Measurements from ENCODE around the gene RBM19.

The RBM19 gene

DNA sequence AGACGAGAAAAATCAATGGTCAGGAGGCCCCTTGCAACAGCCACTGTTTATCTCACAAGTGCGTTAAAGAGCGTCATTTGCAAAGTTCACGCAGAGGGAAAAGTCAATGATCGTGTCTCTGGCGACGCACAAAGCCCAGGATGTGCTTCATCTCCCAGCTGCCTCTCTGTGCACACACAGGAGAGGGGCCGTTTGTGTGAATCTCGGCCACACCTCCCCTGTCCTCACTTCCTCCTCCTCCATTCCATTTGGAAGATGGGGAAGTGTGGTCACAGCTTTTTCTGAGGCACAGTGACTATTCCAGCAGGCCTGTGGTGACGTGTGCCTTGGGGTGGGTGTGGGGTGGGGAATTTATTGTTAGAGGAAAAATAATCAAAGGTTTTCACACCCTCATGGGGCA, 90.4 kb downstream of the RBM19 start:
- peak; percentile 58 for DNase-seq

DNA sequence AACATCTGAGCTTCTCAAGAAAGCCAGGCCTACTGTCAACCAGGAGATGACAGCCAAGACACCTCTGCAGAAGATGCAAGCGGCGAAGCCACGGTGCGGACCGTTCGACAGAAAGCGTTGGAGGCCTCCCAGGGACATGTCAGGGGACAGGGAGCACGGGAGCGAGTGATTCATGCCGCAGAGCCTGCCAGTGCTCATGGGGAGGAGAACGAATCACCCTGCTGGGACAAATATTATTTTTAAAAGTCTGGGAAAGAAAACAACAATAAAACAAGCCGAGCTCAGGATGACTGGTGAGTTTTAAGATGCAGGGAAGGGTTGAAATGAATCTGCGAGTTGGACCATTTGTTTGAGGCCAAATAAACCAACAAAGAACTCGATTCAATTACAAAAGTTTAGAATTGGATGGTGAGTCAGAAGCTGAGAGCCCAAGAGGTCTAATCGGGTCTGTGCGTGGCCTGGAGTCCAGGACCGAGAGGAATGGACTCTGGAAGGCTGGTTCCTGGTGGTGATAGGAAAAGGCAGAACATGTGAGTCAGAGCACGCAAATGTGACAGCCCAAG, 91.0 kb downstream of the RBM19 start:
- DNase-seq: no peak

DNA sequence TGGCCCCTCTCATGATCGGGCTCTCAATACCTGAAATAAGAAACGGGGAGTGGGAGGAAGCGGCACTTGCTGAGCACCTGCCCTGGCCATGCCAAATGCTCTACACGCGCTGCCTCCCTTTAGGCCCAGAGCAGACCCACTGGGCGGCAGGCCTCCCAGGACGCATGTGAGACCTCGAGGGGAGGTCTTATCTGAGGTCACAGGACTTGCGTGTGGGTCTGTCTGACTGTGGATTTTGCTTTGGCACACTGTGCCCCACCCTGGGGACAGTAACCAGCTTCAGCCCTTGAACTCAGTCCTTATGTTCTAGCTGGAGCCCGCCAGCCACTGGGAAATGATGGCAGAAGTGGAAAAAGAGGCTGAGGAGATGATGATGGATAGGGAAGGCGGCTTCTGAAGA, 91.8 kb downstream of the RBM19 start:
- DNase-seq: no peak

DNA sequence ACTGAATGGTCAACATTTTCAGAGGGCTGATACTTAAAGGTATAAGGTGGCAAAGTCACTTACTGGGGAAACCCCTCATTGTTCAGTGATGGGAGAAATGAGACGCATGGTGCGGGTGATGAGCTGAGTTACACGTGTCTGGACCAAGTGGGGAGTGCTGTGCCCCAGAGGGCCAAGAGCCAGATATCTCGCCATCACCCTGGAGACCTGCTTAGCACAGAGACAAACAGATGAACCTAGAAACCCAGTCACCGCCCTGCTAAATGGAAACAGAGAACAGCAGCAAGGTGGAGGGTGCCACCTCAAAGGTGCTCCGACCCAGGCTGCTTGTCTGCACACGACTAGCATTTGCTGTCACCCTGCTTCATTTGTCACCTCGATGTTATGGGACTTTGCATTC, 92.4 kb downstream of the RBM19 start:
- DNase-seq: no peak

DNA sequence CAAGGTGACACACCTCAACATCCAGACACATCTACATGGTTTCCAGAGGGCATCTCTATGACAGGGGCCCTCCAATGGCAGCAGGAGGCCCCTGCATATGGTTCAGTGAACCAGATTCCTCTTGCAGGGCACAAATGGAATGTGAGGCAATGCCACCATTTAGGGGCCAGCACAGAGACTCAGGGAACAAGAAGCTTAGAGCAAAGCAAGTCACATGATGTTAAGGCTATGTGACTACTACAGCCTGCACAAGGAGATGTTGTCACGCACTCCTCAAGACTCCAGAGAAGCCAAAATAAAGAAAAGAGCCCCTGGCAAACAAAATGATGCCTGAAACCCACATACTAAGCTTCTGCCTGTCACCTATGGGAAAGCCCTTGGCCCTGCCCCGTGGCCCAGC, 95.2 kb downstream of the RBM19 start:
- DNase-seq: no peak

DNA sequence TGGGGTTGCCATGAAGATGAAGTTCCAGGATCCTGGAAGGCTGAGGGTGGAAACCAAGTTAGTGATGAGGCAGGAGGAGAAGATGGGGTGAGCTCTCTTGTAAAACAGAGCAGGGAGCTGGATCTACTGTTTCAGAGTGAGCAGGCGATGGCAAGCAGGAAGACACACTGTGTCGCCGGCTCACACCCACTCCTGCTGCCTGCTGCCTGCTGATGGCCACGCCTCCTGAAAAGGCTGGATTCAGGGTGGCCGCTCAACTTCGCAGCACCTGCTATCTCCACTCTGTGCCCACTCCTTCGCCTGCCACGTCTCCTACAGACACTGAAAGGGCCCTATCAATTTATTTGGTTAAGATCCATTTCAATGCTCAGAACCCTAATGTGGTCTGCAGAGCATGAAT, 96.1 kb downstream of the RBM19 start:
- DNase-seq: no peak

DNA sequence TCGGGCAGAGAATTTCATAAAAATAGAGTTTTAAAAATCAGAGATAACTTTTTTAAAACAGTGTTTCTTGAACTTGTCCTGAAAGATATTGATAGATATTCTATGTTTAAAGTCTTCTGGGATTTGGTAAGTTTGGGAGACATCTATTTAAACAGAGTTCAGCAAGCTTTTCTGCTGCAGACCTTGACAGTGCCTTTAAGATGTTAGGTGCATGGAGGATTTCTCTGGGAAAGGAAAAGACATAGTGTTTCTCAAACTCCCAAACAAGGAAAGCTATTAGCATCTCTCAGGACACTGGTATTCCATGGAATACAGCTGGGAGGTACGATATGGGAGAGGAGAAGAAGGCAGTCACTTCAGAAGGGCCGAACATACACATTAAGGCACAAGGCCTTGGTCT, 97.8 kb downstream of the RBM19 start:
- no peak for DNase-seq

DNA sequence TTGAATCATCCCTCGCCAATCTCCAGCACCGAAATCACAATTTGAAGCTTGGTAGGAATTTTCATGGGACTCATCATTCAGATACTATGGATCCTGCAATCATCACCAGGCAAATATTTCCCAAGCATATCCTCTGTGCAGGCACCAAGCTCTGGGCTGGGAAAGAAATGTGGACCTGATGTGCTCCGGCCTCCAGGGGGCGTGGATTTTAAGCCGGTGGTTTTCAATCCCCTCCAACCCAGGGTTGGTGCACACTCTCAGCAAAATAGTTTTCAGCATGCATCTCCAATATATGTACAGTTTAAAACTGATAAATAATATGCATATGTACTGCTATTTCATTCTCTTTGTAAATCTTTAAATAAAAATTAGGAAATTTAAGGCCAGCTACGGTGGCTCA, 98.9 kb downstream of the RBM19 start:
- DNase-seq: no peak

DNA sequence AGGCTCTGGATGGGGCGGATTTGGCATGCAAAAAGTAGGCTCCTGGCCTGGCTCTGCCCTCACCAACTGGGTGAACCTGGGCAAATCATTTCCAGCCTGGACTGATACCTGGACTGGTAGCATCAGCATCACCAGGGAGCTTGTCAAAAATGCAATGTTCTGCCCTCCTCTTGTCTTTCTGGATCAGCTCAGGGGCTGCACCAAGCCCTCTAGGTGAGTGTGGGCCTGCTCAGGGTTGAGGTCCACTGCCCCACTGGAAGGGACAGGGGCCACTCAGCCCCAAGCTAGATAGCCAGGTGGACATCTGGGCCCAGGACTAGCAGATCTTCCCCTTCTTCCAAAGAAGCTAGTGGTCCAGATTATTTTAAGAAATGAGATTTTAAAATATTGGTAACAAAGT, 99.6 kb downstream of the RBM19 start:
- DNase-seq: no peak

DNA sequence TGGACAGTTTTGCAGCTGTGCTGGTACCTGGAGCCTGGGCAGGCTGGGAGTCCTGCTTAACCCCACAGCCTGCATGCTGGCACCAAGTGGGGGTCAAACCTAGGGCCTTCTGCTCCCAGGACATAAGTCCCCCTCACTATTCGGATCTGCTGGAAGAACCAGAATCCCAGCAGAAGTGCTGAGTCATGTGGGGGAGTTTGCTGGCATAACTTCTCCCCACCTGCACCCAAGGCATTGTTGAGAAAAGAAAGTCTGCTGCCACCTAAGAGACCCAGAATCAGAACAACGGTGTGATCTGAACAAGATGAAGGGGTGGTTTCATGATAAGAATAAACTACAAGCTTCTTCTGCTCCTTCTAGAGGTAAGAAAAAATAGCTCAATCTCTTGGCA, 102.7 kb downstream of the RBM19 start:
- no peak for DNase-seq

DNA sequence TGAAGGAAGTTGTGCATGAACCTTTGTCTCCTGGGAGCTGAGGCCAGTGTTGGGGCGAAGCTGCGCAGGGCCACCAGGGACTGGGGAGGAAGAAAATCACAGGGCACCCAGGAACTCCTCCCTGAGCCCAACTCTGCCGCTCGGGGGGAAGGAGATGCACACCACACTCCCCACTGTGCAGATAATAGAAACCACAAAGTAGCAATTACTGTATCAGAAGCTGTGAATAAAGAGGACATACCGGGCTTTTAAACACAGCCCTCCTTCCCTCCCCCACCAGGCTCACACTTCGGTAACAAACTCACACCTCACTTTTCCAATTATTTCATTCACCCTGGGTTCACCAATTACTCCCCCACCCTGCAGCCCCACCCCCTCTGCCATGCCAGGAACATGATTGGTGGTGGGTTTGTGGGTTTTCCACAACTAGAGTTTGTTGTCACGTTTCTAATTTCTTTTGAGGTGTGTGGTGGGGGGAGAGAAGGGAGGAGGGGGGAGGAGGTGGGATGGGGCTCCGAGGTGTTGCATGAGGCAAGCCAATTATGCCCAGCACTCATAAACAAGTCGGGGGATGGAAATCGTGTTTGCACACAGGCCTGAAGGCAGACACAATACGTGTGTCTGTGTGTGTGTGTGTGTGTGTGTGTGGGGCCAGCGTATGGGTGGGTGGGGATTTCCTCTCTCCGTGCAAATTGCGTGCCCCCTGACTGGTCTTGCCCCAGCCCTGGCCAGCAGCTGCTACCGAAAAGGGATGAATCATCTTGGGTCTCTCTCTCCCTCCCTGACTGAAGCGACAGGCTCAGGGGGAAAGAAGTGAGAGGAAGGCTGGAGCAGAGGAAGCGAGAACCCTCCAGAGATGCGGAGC, 103.3 kb downstream of the RBM19 start:
- DNase-seq: peak; percentile 85

DNA sequence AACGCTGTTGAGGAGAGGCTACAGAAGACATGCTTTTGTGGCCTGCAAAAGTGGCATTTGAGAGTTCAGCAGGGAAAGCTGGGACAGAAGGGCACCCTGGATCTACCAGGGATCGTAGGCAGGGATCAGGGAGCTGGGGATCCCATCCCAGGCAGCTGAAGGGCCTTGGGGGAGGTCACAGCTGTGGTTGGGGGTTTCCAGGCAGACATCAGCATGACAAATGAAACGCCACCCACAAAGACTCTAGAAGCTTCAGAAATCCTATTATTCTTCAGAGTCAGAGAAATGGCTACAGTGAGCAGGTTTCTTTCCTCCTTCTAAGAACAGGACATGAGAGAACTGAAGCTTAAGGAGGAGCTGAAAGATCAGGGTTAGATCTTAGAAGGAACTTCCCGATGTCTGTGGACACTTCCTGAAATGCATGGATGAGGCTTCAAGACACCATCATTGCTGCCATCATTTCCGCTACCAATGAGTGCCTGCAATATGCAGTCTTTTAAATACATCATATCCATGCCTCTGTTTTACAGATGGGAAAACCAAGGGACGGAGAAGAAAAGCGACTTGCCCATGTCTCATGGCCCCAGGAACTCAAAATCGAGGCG, 104.3 kb downstream of the RBM19 start:
- DNase-seq: peak; percentile 12

DNA sequence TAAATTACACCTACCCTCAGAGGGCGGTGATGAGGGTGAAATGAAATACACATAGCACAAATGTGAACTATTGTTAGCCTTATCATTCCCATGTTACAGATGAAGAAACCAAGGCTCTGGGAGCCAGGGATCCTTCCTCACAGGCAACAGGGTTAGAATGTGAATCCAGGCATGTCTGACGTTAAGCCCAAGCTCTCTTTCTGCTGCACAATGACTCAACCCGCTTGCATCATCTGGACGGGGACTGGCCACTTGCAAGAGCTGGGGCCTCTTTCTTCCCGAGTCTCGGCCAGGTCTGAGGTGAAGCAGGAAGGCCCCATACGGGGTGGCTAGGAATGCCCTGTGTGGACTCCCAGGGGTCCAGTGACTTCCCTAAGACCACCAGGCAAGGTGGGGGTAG, 105.2 kb downstream of the RBM19 start:
- peak; percentile 93 for DNase-seq

DNA sequence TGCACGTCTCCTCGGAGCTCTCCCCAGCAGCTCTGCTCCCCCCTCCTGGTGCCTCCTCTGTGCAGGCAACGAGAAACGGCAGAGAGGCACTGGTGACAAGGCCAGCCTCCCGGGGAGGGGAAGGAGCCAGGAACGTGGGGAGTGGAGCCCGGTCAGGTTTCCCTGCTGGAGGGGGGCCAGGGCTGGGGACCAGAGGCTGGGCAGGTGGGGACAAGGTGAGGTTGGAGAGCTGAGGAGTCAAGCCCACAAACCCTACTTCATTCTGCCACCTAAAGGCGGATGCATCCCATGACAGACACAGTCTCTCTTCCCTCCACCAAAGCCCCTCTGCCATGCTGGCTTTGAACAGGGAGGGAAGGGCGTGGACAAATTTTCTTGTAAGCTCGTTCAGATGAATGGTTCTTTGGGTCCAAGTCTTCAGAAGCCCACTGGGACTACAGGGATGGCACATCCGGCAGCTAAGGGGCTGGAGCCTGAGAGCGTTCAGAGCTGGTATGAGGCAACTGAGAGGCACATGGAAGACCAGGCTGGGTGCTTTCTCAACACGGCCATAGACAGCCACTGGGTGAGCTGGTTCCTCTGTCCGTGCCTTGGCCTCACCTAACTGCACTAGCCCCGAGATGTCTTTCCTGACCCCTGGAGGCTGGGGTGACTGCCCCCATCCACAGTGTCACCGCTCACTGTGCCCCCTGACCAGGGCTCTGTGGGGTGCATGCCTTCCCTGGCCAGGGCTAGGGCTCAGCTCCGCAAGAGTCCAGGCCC, 105.9 kb downstream of the RBM19 start:
- DNase-seq: no peak

DNA sequence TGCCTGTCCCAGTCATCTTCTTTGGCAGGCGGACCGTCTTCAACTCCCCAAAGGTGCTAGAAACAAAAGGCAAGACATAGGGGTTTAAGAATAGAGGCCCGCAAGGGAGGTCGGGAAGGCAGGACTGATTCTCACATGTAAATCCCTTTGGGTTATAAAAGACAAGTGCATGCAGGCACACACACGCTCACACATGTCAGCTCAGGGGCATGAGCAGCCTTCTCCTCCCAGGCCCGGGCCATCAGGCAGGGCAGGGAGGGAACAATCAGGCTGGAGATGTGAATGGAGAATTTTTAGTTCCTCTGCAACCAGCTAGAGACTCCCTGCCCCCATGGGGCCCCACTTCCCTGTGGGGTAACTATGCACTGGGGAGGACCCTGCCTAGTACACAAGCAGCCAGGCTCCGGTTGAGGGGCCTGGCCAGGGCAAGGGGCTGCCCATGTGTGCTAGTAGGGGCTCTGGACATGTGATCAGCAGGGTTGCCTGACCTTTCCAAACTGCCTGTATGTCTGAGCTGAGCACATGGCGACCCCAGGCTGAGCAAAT, 107.2 kb downstream of the RBM19 start:
- DNase-seq: no peak

DNA sequence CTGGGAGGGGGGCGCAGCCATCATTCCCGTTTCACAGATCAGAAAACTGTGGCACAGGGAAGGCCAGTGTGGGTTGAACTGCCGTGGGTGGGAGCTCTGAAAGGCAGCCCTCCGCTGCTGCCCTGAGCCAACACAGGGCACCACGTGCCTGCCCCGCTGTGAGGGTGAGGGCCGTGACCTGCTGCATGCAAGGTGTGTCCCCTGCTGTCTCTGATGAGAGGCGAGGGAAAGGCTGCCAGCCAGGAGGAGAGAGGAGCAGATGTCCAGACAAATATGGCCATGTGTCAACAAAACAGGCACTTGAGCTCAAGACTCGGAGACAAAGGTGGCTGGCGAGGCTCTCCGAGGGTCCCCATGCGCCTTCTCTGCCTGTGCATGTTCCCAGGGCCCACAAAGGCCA, 108.8 kb downstream of the RBM19 start:
- DNase-seq: no peak

DNA sequence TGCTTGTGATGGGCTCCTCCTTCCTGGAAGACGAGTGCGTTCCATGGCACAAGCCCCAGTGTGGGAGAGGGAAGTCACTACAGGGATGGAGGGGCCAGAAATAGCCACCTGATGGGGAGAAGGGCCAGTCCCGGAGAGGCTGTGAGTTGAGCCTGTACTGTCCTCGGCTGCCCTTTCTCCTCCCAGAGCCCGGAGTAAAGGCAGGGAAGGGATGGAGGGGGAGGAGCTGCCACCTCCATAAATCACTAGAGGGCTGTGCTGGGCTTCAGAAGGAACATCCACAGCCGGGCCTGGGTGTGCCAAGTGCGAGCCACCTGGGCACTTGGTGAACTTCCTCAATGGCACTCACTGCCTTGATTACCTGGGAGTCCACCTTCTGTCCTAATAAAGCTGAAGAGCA, 110.1 kb downstream of the RBM19 start:
- no peak for DNase-seq

DNA sequence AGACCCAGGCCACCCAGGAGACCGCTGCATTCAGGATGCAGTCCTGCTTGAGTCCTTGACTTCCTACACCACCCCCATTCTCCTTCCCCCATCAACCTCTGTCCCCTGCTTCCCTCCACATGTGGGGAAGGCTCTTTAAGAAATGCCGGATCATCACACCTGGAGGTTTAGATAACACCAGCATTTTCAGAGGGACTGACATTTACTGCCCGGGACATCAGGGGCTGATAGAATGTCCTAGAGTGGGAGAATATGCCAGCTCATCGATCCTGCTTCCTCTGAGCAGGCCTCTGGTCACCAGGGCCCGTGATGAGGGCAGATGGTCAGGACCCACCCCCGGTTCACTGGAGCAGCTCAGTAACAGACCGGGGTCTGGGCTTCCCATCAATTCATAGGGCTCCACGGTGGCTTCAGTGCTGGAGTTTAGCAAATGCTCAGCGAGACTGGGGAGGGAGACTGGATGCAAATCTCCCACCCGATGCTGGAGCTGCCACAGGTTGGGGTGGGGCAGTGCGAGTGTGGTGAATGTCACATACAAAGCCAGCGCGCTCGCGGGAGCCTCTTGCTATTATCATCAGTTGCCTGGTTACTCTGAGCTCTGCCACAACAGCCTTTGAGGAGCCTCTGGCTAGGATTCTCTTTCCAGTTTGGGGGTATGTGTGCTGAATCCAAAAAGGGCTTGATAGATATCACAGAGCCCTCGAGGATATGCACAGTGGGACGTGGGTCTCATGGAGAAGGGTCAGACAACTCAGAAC, 111.6 kb downstream of the RBM19 start:
- DNase-seq: no peak

DNA sequence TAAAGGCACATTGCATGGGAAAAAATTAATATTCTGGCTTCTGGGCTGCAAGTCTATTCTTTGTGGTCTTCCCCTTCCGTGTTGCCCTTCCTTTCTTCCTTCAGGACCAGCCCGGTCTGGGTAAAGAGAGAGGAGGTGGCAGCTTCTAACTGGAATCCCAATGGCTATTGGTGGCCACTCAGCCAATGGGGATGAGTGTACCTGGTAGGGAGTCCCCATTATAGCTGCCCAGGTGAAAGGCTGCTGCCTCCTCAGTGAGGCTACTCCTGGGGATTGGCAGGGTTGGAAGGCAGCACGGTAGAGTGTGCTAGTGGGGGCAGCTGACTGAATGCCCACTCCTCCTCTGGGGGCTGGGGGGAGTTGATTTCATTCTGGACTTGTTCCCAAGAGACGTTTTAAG, 112.6 kb downstream of the RBM19 start:
- no peak for DNase-seq

DNA sequence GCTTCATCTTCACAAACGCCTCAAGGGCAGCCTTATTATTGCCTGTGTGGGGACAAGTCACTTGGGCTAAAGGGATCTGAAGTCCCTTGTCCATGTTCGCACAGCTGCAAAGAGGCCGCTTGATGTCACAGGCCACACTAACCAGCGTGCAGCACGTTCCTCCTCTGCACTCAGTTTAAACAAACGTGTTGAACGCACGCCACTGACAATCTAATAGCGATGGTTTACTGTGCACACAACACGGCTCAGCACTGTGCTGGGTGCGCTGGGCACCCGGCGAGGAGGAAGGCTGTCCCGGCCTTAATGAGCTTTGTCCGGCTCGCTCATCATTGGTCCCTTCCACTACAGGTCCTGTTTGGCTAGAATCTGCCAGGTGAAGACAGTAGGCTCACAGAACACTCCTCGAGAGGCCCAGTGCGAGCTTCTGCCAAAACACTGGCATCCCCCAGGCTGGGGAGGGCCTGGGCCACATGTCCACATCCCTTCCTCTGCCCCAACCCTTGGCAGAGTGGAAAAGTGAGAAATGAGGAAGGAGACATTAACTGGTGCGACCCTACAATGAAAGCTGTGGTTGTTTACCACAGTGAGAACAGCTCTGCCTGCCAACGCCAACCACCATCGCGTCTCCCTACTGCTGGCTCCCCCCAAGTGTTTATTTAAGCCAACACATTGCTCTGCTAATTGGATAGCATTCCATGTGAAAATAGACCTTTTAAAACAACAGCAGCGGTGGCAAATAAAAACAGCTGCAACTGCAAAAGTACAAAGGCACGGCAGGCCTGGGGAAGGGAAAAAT, 113.2 kb downstream of the RBM19 start:
- DNase-seq: no peak

DNA sequence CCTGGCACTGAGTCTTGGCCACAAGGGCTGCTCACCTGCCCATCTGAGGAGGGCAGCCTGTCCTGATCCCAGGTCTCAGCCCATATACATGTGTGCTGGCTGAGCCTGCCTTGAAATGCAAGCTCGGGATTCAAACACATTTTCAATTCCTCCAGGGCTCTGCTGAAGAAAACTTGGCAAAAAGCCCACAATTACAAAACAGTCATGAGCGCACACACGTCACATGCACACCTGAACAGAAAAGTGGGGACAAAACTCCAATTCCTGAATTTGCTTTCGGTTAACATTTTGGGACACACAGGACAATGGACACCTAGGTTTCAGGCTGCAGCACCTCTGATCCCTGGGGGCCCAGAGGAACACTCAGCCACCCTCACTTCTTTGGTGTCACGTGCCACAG, 113.9 kb downstream of the RBM19 start:
- no peak for DNase-seq

Data from fibroblast of upper back skin (primary cell).